ENCODE results near the gene SPDYC.

SPDYC gene

DNA sequence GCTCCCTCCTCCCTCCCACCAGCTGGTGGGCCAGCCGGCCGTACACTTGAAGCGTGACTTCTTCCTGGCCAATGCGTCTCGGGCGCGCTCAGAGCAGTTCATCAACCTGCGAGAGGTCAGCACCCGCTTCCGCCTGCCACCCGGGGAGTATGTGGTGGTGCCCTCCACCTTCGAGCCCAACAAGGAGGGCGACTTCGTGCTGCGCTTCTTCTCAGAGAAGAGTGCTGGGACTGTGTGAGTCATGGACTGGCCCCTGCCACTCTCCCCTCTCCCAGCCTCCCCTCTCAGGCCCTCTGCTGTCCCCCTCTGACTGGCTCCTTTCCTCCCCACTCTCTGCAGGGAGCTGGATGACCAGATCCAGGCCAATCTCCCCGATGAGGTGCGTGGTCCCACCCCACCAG lies 36.4 kb downstream of the SPDYC start:
- DNase-seq (ENCODE audit: low read depth, low spot score) = no peak

GRCh38 chr11:65206901-65207300 lies 36.9 kb downstream of the SPDYC start:
- DNase-seq (ENCODE audit: low read depth, low spot score) = no peak

GRCh38 chr11:65207918-65208784 lies 38.1 kb downstream of the SPDYC start:
- no peak for DNase-seq (ENCODE audit: low read depth, low spot score)

- no peak for DNase-seq (ENCODE audit: low read depth, low spot score)
These were observed 39.0 kb downstream of the SPDYC start for GRCh38 chr11:65208785-65209710.

GRCh38 chr11:65209711-65210360 lies 39.8 kb downstream of the SPDYC start:
- no peak for DNase-seq (ENCODE audit: low read depth, low spot score)

DNA sequence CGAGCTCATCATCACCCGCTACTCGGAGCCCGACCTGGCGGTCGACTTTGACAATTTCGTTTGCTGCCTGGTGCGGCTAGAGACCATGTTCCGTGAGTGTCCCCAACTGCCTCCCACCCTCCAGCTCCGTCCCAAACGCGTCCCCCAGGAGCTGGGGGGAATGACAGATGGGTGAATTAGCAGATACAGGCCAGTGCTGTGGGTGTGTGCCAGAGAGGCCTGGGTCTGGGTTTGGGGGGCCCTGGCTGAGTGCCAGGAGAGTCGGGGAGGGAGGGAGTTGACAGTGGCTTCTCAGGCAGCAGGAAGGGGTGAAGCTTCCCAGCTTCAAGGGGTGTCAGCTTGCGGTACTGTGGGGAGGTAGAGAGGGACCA lies 40.3 kb downstream of the SPDYC start:
- no peak for DNase-seq (ENCODE audit: low read depth, low spot score)

DNA sequence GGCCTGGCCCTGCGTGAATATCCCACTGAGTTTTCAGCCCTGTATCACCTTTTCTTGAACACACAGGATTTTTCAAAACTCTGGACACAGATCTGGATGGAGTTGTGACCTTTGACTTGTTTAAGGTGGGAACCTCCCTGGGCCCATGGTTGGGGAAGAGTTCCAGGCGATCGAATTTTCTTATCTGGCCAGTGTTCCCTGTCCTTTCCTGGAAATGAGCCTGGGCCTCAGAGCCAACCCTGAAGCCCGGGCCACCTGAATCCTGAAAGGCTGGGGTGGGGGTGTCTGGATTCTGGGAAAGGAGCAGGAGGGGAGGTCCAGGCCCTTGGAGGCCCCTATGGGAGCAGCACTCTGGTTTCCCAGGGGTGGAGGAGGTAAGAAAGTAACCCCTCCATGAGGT lies 40.7 kb downstream of the SPDYC start:
- DNase-seq (ENCODE audit: low read depth, low spot score) = no peak

- DNase-seq (ENCODE audit: low read depth, low spot score) = no peak
These were observed 41.5 kb downstream of the SPDYC start for GRCh38 chr11:65211293-65212105.

GRCh38 chr11:65212226-65212801 lies 42.3 kb downstream of the SPDYC start:
- DNase-seq (ENCODE audit: low read depth, low spot score) = no peak

DNA sequence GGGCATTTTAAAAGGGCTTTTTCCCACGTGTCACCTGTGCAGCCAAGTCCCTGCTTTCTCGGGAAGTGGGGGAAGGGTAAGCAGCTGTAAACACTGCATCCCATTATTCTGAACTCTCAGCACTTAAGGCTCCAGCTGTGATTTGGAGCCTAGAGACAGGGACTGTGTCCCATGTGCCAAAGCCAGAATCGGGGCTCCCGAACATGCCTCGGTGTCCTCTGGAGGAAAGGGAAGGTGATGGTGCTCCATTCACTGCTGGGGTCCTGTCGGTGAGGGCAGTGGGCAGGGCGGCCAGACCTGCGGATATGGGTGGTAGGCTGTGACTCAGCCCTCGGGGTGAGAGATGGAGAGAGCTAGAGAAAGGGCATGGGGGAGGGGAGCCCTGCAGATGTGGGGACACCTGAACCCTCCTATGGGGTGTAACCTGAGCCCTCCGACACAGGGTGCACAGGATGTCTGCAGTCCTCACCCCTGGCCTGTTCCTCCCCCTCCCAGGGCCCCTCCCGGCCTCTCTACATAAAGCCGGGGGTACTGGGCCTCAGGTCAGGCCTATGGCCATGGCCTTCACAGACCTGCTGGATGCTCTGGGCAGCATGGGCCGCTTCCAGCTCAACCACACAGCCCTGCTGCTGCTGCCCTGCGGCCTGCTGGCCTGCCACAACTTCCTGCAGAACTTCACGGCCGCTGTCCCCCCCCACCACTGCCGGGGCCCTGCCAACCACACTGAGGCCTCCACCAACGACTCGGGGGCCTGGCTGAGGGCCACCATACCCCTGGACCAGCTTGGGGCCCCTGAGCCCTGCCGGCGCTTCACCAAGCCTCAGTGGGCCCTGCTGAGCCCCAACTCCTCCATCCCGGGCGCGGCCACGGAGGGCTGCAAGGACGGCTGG lies 43.5 kb downstream of the SPDYC start:
- no peak for DNase-seq (ENCODE audit: low read depth, low spot score)

- DNase-seq (ENCODE audit: low read depth, low spot score) = no peak
These were observed 44.3 kb downstream of the SPDYC start for GRCh38 chr11:65214212-65214845.

DNA sequence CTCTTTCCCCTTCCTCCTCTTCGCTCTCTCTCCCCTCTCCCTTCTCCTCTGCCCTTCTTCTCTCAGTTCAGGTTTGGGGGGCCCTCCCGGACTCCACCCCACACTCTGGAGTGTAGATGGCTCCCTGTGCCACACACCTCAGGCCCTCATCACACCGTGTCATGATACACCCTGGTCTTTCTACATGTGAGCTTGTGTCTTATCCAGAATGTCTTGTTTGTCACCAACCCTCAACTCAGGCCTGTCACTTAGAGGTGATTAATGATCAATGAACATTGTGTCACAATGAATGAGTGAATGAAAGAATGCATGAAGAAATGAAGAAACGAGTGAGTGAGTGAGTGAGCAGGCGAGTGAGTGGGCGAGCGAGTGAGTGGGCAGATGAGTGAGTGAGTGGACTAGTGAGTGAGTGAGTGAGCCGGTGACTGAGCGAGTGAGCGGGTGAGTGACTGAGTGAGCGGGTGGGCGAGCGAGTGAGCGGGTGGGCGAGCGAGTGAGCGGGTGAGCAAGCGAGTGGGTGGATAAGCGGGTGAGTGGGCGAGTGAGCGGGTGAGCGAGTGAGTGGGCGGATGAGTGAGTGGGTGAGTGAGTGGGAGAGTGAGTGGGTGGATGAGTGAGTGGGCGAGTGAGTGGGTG lies 45.5 kb downstream of the SPDYC start:
- no peak for DNase-seq (ENCODE audit: low read depth, low spot score)

- DNase-seq (ENCODE audit: low read depth, low spot score) = no peak
These were observed 46.8 kb downstream of the SPDYC start for GRCh38 chr11:65216830-65217229.

- DNase-seq (ENCODE audit: low read depth, low spot score) = no peak
These were observed 47.7 kb downstream of the SPDYC start for GRCh38 chr11:65217441-65218423.

- no peak for DNase-seq (ENCODE audit: low read depth, low spot score)
These were observed 48.4 kb downstream of the SPDYC start for GRCh38 chr11:65218446-65218845.

DNA sequence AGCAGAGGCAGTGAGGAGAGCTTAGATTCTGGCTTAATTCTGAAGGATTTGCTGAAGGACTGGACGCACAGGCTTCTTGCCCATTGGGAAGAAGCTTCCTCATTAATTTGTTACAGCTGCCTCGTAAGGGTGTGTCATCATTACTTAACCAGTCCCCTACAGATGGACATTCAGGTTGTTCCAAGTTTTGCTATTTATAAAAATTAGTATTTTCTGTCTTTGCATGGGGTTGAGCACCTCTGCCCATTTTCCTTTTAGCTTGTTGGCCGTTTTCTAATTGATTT lies 49.8 kb downstream of the SPDYC start:
- DNase-seq (ENCODE audit: low read depth, low spot score) = no peak

- no peak for DNase-seq (ENCODE audit: low read depth, low spot score)
These were observed 51.0 kb downstream of the SPDYC start for GRCh38 chr11:65221026-65221425.
